ENCODE data around the gene VENTX.
"Not testable (repeated sequence)": the region's sequence is repeated elsewhere in the genome, so short reads cannot be mapped to it uniquely, and the experiment has no call there.

VENTX gene

GRCh38 chr10:133230387-133231195, 7.1 kb upstream of the VENTX start:
- intact Hi-C loops (cut with DNase I), result no loop called here
- DNase-seq, result peak in 4 of 42 donors; percentile 21 to 53 (median 29)

- intact Hi-C loops (cut with DNase I), result no loop called here
- DNase-seq, result no peak
Observed at GRCh38 chr10:133231244-133231945, 6.3 kb upstream of the VENTX start.

- intact Hi-C loops (cut with DNase I), result no loop called here
- no peak for DNase-seq
Observed at GRCh38 chr10:133231946-133232574, 5.6 kb upstream of the VENTX start.

GRCh38 chr10:133234796-133235195, 2.9 kb upstream of the VENTX start:
- intact Hi-C loops (cut with DNase I); DNase-seq: not testable (repeated sequence)

GRCh38 chr10:133235265-133235855, 2.3 kb upstream of the VENTX start:
- intact Hi-C loops (cut with DNase I), result no loop called here
- DNase-seq, result peak in 1 of 42 donors; percentile 48

GRCh38 chr10:133235932-133236331, 1.7 kb upstream of the VENTX start:
- intact Hi-C loops (cut with DNase I), result no loop called here
- no peak for DNase-seq

GRCh38 chr10:133236401-133237240, 1.0 kb upstream of the VENTX start:
- DNase-seq, result no peak

GRCh38 chr10:133237241-133237587, 441 bp upstream of the VENTX start:
- intact Hi-C loops (cut with DNase I), result no loop called here
- no peak for DNase-seq

More at GRCh38 chr10:133236401-133237240, 1.0 kb upstream of the VENTX start:
- intact Hi-C loops (cut with DNase I), result no loop called here

- intact Hi-C loops (cut with DNase I), result no loop called here
- no peak for DNase-seq
Observed at GRCh38 chr10:133238466-133238804, 780 bp downstream of the VENTX start.

GRCh38 chr10:133239990-133240389, 2.3 kb downstream of the VENTX start:
- intact Hi-C loops (cut with DNase I), result no loop called here
- no peak for DNase-seq

GRCh38 chr10:133241501-133242205, 4.0 kb downstream of the VENTX start:
- intact Hi-C loops (cut with DNase I), result no loop called here

GRCh38 chr10:133242611-133243356, 5.1 kb downstream of the VENTX start:
- peak in 13 of 42 donors; percentile 32 to 66 (median 61) for DNase-seq
- intact Hi-C loops (cut with DNase I), result no loop called here

More at GRCh38 chr10:133241501-133242205, 4.0 kb downstream of the VENTX start:
- DNase-seq, result no peak

- no peak for DNase-seq
- intact Hi-C loops (cut with DNase I), result no loop called here
Observed at GRCh38 chr10:133243593-133243992, 5.9 kb downstream of the VENTX start.

GRCh38 chr10:133245439-133246235, 8.0 kb downstream of the VENTX start:
- intact Hi-C loops (cut with DNase I), result no loop called here
- no peak for DNase-seq

- intact Hi-C loops (cut with DNase I), result no loop called here
- no peak for DNase-seq
Observed at GRCh38 chr10:133246236-133246626, 8.6 kb downstream of the VENTX start.

GRCh38 chr10:133247681-133248333, 10.2 kb downstream of the VENTX start:
- no peak for DNase-seq
- intact Hi-C loops (cut with DNase I), result no loop called here

Measured in head of caudate nucleus (tissue), 42 donors.